ENCODE measurements around the gene THBS3.

DNA sequence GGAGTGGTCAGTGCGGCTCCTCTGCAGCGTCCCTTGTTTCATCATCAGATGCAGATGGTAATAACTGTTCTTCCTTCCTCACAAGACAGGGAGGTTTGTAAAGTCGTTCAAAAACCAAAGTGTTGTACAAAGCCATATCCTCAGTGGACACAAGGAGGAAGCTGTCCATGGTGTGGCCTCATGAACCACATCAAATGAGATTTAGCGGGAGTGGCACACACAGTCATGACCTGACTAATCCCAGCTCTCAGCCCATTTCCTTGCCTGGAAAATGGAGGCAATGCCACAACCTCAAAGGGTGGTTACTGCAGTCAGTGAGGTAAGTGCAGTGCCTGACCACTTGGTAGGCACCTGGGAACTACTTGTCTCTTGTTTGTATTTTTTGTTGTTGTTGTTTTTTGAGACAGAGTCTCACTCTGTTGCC, 34.2 kb upstream of the THBS3 start:
- TF ChIP-seq CTCF (IDR thresholded peaks at IDR 0.05; ENCODE audit: low read depth, low read length) (no peak), EZH2phosphoT487 (IDR thresholded peaks at IDR 0.05; ENCODE audit: low read depth) (no peak)

Data from OCI-LY3 (cell line).